GM12875 (cell line): ENCODE data around the gene ACVR1B.
A peak's percentile ranks its signal among the peaks of the same experiment; 100 is the strongest.

Source experiments
- H3K4me3 ChIP-seq: one replicate; pipeline ENCODE4 v1.5.1; 2011; ENCODE audit warnings: low read depth, low read length, control low read depth
- CTCF ChIP-seq: IDR thresholded peaks from 2 replicates; pipeline ENCODE4 v1.5.1; 2011; ENCODE audit warnings: low read depth, mild to moderate bottlenecking, control low read depth, inconsistent platforms, low read length, moderate library complexity, borderline replicate concordance; ENCODE audit not compliant: insufficient read depth

Gene ACVR1B

GRCh38 chr12:51992246-51992645 lies 40.7 kb downstream of the ACVR1B start:
- no peak overlapping the region for H3K4me3 ChIP-seq
- TF ChIP-seq CTCF = no peak

- TF ChIP-seq CTCF = no peak
- H3K4me3 ChIP-seq = no peak overlapping the region
Measured at GRCh38 chr12:51994539-51994820, 43.0 kb downstream of the ACVR1B start.

GRCh38 chr12:51994959-51995358 lies 43.5 kb downstream of the ACVR1B start:
- no peak overlapping the region for H3K4me3 ChIP-seq
- TF ChIP-seq CTCF = no peak

- TF ChIP-seq CTCF = no peak
- no peak overlapping the region for H3K4me3 ChIP-seq
Measured at GRCh38 chr12:51997136-51997535, 45.6 kb downstream of the ACVR1B start.

- no peak overlapping the region for H3K4me3 ChIP-seq
- no peak for TF ChIP-seq CTCF
Measured at GRCh38 chr12:52003016-52003550, 51.6 kb downstream of the ACVR1B start.

- TF ChIP-seq CTCF = no peak
- no peak overlapping the region for H3K4me3 ChIP-seq
Measured at GRCh38 chr12:52003591-52003990, 52.1 kb downstream of the ACVR1B start.

- no peak overlapping the region for H3K4me3 ChIP-seq
- TF ChIP-seq CTCF = peak; percentile 33; the same call in 1 of the 2 replicates
Measured at GRCh38 chr12:52004042-52004648, 52.6 kb downstream of the ACVR1B start.
